OCI-LY7 (cell line): ENCODE measurements around the gene SPATA45. TPM values are rescaled to one million over a fixed set of nuclear protein-coding genes. Genes with fewer than 3 reads are reported as not detected.
"Not testable (repeated sequence)": the region's sequence is repeated elsewhere in the genome, so short reads cannot be mapped to it uniquely, and the experiment has no call there.

Experiments used
- BruUV-seq: library from RNA; stranded (reverse); fragments of 400-500 nt; replicated peaks from 2 replicates; lab custom pipeline; 2021; lab: Mats Ljungman, UMichigan
- CTCF ChIA-PET: fragments of 300-600 bp; sonication (Branson Sonifier 250); formaldehyde crosslinking; loops from one replicate; lab custom pipeline; 2022; ENCODE audit warnings: antibody characterized with exemption; ENCODE audit not compliant: unreplicated experiment; lab: Charles Lee
- POLR2A ChIA-PET: fragments of 300-600 bp; sonication (Branson Sonifier 250); formaldehyde crosslinking; loops from one replicate; lab custom pipeline; 2022; ENCODE audit warnings: antibody characterized with exemption; lab: Charles Lee
- DNase-seq: peaks from one replicate; pipeline ENCODE4 v3.0.0-alpha.2; 2015; ENCODE audit warnings: low spot score
- H2AFZ ChIP-seq: fragments of 200-600 bp; sonication (generic), shearing (Covaris generic); 2 replicates; pipeline ENCODE4 v1.6.1; 2014; ENCODE audit warnings: mild to moderate bottlenecking, antibody characterized with exemption, low read length, moderate library complexity
- H3K27ac ChIP-seq: fragments of 200-600 bp; sonication (generic); 2 replicates; pipeline ENCODE4 v1.5.1; 2014; ENCODE audit warnings: mixed run types, low read depth, mild to moderate bottlenecking, moderate library complexity, low read length, inconsistent platforms; ENCODE audit not compliant: poor library complexity, severe bottlenecking
- H3K36me3 ChIP-seq: fragments of 200-600 bp; sonication (generic); 2 replicates; pipeline ENCODE4 v1.6.1; 2014; ENCODE audit warnings: mild to moderate bottlenecking, antibody characterized with exemption, low read length, moderate library complexity, mixed read lengths; ENCODE audit not compliant: insufficient read depth
- H3K4me1 ChIP-seq: fragments of 200-600 bp; sonication (generic); 2 replicates; pipeline ENCODE4 v1.5.1; 2014; ENCODE audit warnings: mild to moderate bottlenecking, low read length; ENCODE audit not compliant: insufficient read depth, poor library complexity, severe bottlenecking
- H3K4me2 ChIP-seq: fragments of 200-600 bp; sonication (generic); 2 replicates; pipeline ENCODE4 v1.6.1; 2014; ENCODE audit warnings: mild to moderate bottlenecking, low read length
- H3K4me3 ChIP-seq: fragments of 200-600 bp; sonication (generic); 2 replicates; pipeline ENCODE4 v1.5.1; 2014; ENCODE audit warnings: mild to moderate bottlenecking, low read depth, low read length; ENCODE audit not compliant: poor library complexity, severe bottlenecking
- H3K79me2 ChIP-seq: fragments of 200-600 bp; sonication (generic); 2 replicates; pipeline ENCODE4 v1.6.1; 2016; ENCODE audit warnings: low read depth, mild to moderate bottlenecking, low read length, moderate library complexity, mixed read lengths; ENCODE audit not compliant: insufficient read depth
- H3K9me2 ChIP-seq: fragments of 200-600 bp; sonication (generic); 2 replicates; pipeline ENCODE4 v1.6.1; 2016; ENCODE audit warnings: mild to moderate bottlenecking, low read length, mixed read lengths; ENCODE audit not compliant: insufficient read depth
- H3K9me3 ChIP-seq: fragments of 200-600 bp; sonication (generic); 2 replicates; pipeline ENCODE4 v1.6.1; 2014; ENCODE audit warnings: mild to moderate bottlenecking, mixed run types, low read length, mixed read lengths
- H4K20me1 ChIP-seq: fragments of 200-600 bp; sonication (generic); 2 replicates; pipeline ENCODE4 v1.6.1; 2014; ENCODE audit warnings: mild to moderate bottlenecking, antibody characterized with exemption, low read length, moderate library complexity, mixed read lengths; ENCODE audit not compliant: insufficient read depth
- EZH2phosphoT487 ChIP-seq: fragments of 200-600 bp; sonication (generic); IDR thresholded peaks from 2 replicates; pipeline ENCODE4 v1.6.1; 2018; ENCODE audit warnings: low read depth, borderline replicate concordance, mild to moderate bottlenecking, mixed run types, antibody characterized with exemption, low read length, moderate library complexity, mixed read lengths
- intact Hi-C: fragments of 100-400 bp; cut with micrococcal nuclease; formaldehyde crosslinking; loops from one replicate; pipeline ENCODE4 v1.10.0; 2022; ENCODE audit not compliant: unreplicated experiment
- total RNA-seq, 2 experiments: library from RNA; depleted of rRNA in 1 of 2; stranded (reverse); fragments of >200 nt in 1 of 2; shearing (Covaris generic) in 1 of 2; gene quantifications; 2 replicates each; pipeline ENCODE4 v1.2.3, GENCODE V29; 2014 to 2022
- TF ChIP-seq, protein P1 (sequence below): fragments of 200-600 bp; sonication (generic); conservative IDR thresholded peaks from 2 replicates; pipeline ENCODE4 v1.5.1; 2014; ENCODE audit warnings: mild to moderate bottlenecking, antibody characterized with exemption, low read length, moderate library complexity, mixed read lengths

Gene SPATA45
- total RNA-seq, 2 experiments from 2014 or later, result 0.74 to 0.82 TPM

DNA sequence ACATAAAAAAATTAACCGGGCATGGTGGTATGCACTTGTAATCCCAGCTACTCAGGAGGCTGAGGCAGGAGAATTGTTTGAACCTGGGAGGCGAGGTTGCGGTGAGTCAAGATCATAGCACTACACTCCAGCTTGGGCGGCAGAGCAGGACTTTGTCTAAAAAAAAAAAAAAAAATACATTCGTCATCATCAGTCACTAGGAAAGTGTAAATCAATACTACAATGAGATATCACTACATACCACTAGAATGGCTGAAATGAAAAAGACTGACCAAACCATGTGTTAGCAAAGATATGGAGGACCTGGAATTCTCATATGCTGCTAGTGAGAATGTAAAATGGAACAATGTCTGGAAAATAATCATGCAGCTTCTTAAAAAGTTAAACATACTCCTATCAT lies 9.3 kb downstream of the SPATA45 start:
- no peak for TF ChIP-seq EZH2phosphoT487
- TF ChIP-seq, protein P1, sequence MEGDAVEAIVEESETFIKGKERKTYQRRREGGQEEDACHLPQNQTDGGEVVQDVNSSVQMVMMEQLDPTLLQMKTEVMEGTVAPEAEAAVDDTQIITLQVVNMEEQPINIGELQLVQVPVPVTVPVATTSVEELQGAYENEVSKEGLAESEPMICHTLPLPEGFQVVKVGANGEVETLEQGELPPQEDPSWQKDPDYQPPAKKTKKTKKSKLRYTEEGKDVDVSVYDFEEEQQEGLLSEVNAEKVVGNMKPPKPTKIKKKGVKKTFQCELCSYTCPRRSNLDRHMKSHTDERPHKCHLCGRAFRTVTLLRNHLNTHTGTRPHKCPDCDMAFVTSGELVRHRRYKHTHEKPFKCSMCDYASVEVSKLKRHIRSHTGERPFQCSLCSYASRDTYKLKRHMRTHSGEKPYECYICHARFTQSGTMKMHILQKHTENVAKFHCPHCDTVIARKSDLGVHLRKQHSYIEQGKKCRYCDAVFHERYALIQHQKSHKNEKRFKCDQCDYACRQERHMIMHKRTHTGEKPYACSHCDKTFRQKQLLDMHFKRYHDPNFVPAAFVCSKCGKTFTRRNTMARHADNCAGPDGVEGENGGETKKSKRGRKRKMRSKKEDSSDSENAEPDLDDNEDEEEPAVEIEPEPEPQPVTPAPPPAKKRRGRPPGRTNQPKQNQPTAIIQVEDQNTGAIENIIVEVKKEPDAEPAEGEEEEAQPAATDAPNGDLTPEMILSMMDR, result no peak
- Histone ChIP-seq H3K36me3 (no peaks in the 10 kb centered on the region), H4K20me1 (no peaks in the 10 kb centered on the region), H3K9me3 (no peaks in the 10 kb centered on the region), H3K4me1 (peaks cover 6% of the 10 kb centered on the region), H3K4me3 (no peak overlapping the region), H3K9me2 (no peaks in the 10 kb centered on the region), H2AFZ (no peak overlapping the region), H3K27ac (no peak overlapping the region), H3K79me2 (no peaks in the 10 kb centered on the region), H3K4me2 (no peak overlapping the region)
- no peak for DNase-seq
- BruUV-seq, result no TSS peak
- ChIA-PET POLR2A (interaction anchor here (0.6 to 0.7 kb wide), 3 partner anchors 22 to 338 kb away, joined by 3 read pairs; no protein-coding TSS in a partner anchor), CTCF (no interaction called here)
- intact Hi-C loops, result no loop called here

DNA sequence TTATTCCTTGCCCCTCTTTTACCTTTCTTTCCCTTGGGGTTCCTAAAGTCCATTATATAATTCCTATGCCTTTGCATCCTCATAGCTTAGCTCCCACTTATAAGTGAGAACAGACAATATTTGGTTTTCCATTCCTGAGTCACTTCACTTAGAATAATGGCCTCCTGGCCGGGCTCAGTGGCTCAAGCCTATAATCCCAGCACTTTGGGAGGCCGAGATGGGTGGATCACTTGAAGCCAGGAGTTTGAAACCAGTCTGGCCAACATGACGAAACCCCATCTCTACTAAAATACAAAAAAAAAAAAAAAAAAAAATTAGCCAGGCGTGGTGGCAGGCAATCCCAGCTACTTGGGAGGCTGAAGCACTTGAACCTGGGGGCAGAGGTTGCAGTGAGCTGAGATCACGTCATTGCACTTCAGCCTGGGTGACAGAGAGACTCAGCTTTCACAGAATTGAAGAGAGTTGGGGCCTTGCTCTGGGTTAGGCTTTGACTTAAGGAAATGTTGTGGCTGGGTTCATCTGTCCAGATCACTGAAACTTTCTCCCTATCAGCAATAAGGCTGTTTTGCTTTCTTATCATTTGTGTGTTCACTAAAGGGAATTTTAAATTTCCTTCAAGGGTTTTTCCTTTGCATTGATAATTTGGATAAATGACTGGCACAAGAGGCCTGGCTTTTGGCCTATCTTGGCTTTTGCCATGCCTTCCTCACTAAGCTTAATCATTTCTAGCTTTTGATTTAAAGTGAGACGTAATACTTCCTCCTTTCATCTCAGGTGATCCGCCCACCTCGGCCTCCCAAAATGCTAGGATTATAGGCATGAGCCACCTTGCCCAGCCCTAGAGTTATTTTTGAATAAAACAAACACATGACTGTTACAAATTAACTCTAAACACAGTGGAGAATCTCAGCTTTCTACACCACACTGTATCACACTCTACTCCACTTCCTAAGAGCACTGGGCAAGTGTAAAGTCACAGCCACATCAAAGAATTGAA lies 13.9 kb downstream of the SPATA45 start:
- H4K20me1 ChIP-seq, H3K27ac ChIP-seq, CTCF ChIA-PET, H3K9me3 ChIP-seq, H3K36me3 ChIP-seq, DNase-seq, intact Hi-C loops, H3K79me2 ChIP-seq, H3K9me2 ChIP-seq, H3K4me3 ChIP-seq, H3K4me2 ChIP-seq, BruUV-seq: not testable (repeated sequence)
- POLR2A ChIA-PET, result interaction anchor here (0.5 to 0.9 kb wide), 5 partner anchors 16 to 437 kb away, joined by 3 to 4 read pairs (median 3); partner anchors contain the start of genes NSL1 and TATDN3
- peaks cover 23% of the 10 kb centered on the region for H3K4me1 ChIP-seq
- H2AFZ ChIP-seq, result peak overlapping the region; percentile 49; the same call in 1 of the 2 replicates

DNA sequence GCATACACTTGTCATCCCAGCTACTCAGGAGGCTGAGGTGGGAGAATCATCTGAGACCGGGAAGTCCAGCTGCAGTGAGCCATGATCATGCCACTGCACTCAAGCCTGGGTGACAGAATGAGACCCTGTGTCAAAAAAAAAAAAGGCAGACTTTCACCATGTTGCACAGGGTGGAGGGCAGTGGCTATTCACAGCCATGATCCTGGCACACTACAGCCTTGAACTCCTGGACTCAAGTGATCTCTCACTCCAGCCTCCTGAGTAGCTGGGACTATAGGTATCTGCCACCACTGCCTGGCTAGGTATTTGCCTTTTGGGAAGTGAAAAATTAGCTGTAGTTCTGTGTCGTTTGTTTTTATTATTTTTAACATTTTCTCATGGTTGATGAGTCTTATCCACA lies 19.1 kb downstream of the SPATA45 start:
- POLR2A ChIA-PET, result interaction anchor here (0.6 to 1.5 kb wide), 4 partner anchors 29 to 151 kb away, joined by 3 to 4 read pairs (median 3); partner anchors contain the start of genes NSL1 and TATDN3

More for the DNA sequence above, 19.1 kb downstream of the SPATA45 start:
- Histone ChIP-seq H3K4me2 (no peak overlapping the region), H3K79me2 (no peaks in the 10 kb centered on the region), H3K9me3 (peaks cover 14% of the 10 kb centered on the region; the same call in 1 of the 2 replicates), H3K9me2 (no peaks in the 10 kb centered on the region), H3K36me3 (no peaks in the 10 kb centered on the region), H3K4me1 (peaks cover 18% of the 10 kb centered on the region), H3K4me3 (no peak overlapping the region), H3K27ac (no peak overlapping the region), H2AFZ (no peak overlapping the region), H4K20me1 (no peaks in the 10 kb centered on the region)
- TF ChIP-seq EZH2phosphoT487, result no peak
- TF ChIP-seq, protein P1, result no peak
- intact Hi-C loops, result no loop called here
- no TSS peak for BruUV-seq
- CTCF ChIA-PET, result no interaction called here
- DNase-seq, result no peak
